Kidney epithelial cell (primary cell): ENCODE measurements around the gene FBXO4. TPM values are rescaled to one million over a fixed set of nuclear protein-coding genes. Genes with fewer than 3 reads are reported as not detected.
A peak's percentile ranks its signal among the peaks of the same experiment; 100 is the strongest.

ENCODE experiments used
- DNase-seq: peaks from one replicate; pipeline ENCODE4 v3.0.0-alpha.2; 2010; ENCODE audit warnings: low read depth
- H3K27me3 ChIP-seq: 2 replicates; pipeline ENCODE4 v1.6.0; 2011; ENCODE audit warnings: low read length; ENCODE audit not compliant: control insufficient read depth, insufficient read depth
- H3K36me3 ChIP-seq: 2 replicates; pipeline ENCODE4 v1.5.1; 2011; ENCODE audit warnings: low read length; ENCODE audit not compliant: control insufficient read depth, insufficient read depth
- H3K4me3 ChIP-seq: 2 replicates; pipeline ENCODE4 v1.5.1; 2011; ENCODE audit warnings: low read depth, mild to moderate bottlenecking, control low read depth, low read length
- total RNA-seq: library from RNA; depleted of rRNA; stranded (reverse); fragments of >200 nt; gene quantifications from 2 replicates; pipeline ENCODE4 v1.2.3, GENCODE V29; 2015
- TF ChIP-seq, protein P1 (sequence below): IDR thresholded peaks from 2 replicates; pipeline ENCODE4 v1.5.1; 2011; ENCODE audit warnings: mild to moderate bottlenecking, moderate library complexity, low read length, control low read depth, inconsistent platforms; ENCODE audit not compliant: insufficient read depth, poor library complexity, severe bottlenecking

FBXO4 gene, protein sequence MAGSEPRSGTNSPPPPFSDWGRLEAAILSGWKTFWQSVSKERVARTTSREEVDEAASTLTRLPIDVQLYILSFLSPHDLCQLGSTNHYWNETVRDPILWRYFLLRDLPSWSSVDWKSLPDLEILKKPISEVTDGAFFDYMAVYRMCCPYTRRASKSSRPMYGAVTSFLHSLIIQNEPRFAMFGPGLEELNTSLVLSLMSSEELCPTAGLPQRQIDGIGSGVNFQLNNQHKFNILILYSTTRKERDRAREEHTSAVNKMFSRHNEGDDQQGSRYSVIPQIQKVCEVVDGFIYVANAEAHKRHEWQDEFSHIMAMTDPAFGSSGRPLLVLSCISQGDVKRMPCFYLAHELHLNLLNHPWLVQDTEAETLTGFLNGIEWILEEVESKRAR
- total RNA-seq, result 4.8 and 5.8 TPM in 2 replicates

DNA sequence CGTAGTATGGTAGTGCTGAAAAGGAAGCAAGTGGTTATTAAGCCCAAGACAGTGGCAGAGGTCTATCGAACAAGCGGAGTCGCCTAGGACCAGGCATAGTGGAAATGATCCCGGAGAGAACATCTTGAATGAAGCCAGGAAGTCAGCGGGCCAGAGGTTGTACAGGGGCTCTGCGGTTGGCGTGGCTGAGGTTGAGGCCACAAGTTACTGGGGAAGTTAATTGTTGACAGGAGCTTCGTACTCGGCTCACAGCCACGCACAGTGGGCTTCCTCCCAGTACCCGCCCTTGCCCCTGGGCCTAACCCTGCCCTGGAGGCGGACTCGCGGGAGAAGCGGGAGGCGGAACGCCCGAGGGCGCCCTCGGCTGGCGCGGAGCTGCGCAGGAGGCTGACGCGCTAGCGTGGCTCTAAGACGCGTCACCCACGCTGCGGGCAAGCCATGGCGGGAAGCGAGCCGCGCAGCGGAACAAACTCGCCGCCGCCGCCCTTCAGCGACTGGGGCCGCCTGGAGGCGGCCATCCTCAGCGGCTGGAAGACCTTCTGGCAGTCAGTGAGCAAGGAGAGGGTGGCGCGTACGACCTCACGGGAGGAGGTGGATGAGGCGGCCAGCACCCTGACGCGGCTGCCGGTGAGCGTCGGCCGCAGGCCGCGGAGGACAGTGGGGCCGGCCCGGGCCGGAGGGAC lies at the start of gene FBXO4:
FBXO4 (plus strand) TSS at position 410 of the 683 bp plus-strand sequence; CDS start at position 439, 29 bp downstream.
- Histone ChIP-seq H3K4me3 (peak within 1 kb of the TSS; percentile 71), H3K36me3 (no peaks in the 10 kb centered on the region), H3K27me3 (no peaks in the 10 kb centered on the region)
- DNase-seq, result peak; percentile 29
- TF ChIP-seq, protein P1, sequence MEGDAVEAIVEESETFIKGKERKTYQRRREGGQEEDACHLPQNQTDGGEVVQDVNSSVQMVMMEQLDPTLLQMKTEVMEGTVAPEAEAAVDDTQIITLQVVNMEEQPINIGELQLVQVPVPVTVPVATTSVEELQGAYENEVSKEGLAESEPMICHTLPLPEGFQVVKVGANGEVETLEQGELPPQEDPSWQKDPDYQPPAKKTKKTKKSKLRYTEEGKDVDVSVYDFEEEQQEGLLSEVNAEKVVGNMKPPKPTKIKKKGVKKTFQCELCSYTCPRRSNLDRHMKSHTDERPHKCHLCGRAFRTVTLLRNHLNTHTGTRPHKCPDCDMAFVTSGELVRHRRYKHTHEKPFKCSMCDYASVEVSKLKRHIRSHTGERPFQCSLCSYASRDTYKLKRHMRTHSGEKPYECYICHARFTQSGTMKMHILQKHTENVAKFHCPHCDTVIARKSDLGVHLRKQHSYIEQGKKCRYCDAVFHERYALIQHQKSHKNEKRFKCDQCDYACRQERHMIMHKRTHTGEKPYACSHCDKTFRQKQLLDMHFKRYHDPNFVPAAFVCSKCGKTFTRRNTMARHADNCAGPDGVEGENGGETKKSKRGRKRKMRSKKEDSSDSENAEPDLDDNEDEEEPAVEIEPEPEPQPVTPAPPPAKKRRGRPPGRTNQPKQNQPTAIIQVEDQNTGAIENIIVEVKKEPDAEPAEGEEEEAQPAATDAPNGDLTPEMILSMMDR, result peak; percentile 41

DNA sequence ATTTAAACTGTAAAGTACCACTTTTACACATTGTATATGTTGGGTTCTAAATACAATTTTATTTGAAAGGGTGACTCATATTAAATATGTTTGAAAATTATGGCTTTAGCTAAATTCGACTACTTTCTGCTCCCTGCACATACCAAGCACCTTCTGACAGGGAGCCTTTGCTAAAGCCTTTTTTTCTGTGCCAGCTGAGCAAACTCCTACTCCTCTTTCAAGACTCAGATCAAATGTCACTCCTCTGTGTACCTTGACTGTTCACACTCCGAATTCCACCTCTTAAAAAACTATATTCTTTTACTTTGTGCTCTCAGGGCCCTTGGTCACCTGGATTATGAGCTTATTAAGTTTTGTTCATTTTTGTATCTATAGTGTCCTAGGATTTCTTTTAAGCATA lies 48.4 kb upstream of the FBXO4 start:
- no peak for DNase-seq

DNA sequence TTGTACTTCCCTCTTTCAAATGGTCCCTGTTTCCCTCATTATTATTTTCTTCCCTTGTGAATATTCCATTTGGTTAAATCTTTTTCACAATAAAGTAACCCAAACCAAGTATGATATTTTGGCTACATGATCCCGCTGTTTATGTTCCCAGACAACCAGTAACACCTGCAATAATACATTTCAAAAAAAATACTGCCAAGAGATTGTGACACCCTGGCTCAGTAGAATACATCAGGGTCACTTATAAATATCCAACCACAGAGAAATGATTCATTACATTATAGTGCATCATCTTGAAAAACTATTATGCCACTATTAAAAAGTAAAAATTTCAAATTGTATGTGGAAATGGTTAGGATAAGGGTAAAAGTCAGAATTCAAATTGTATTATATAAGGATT lies 47.7 kb upstream of the FBXO4 start:
- no peaks in the 10 kb centered on the region for H3K36me3 ChIP-seq
- H3K4me3 ChIP-seq, result no peak overlapping the region
- no peaks in the 10 kb centered on the region for H3K27me3 ChIP-seq
- TF ChIP-seq, protein P1, result no peak
- DNase-seq, result no peak

More for the DNA sequence above, 48.4 kb upstream of the FBXO4 start:
- TF ChIP-seq, protein P1, result no peak
- Histone ChIP-seq H3K4me3 (no peak overlapping the region), H3K36me3 (no peaks in the 10 kb centered on the region), H3K27me3 (no peaks in the 10 kb centered on the region)

DNA sequence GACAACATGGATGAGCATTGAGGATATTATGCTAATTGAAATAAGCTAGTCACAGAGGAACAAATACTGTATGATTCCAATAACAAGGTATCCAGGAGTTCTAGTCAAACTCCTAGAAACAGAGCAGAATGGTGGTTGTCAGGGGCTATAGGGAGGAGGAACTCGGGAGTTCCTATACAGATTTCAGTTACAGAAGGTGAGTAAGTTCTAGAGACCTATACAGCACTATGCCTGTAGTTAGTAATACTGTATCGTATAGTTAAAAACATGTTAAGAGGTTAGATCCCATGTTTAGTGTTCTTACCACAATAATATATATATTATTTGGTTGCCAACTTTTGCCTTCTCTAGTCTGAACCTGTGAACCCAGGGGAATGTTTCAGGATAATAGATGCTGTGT lies 46.9 kb upstream of the FBXO4 start:
- no peaks in the 10 kb centered on the region for H3K27me3 ChIP-seq
- DNase-seq, result no peak

DNA sequence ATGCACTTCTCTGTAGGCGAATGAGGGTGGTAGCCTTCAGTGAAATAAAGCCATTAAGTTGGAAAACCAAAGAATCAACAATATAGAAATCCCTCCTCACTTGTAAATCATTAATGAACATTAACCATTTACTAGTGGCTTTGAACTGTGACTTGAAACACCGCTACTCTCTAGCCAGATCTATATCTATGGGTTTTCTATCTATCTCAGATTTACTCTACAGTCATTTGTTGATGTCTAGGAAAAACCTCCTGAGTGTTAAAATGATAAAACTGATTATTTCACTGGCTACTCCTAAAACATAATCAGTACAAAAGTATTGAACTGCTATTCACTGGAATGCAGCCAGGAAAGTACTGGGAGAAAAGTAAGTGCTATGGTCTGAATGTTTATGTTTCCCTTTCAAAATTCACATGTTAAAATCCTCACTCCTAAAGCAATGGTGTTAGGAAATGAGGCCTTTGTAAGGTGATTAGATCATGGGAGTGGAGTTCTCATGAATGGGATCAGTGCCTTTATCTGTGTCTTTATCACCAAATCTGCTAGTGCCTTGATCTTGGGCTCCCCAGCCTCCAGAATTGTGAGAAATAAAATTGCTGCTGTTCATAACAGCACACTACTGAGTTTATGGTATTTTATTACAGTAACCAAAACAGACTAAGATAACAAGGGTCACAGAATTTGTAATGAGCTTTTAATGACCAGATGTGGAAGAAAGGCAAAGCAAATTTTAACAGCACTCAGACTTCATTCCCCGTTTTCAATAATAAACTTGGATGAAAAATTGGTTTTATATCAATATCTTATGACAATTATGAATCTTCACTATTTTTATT lies 46.2 kb upstream of the FBXO4 start:
- H3K27me3 ChIP-seq, result no peaks in the 10 kb centered on the region
- H3K36me3 ChIP-seq, result no peaks in the 10 kb centered on the region
- no peak overlapping the region for H3K4me3 ChIP-seq
- TF ChIP-seq, protein P1, result no peak
- no peak for DNase-seq

More for the DNA sequence above, 46.9 kb upstream of the FBXO4 start:
- H3K4me3 ChIP-seq, result no peak overlapping the region
- TF ChIP-seq, protein P1, result no peak
- no peaks in the 10 kb centered on the region for H3K36me3 ChIP-seq
